HG03025 (cell line): Measurements from ENCODE around the gene GPBAR1.

Experiments
- ATAC-seq: cut with Tn5 transposase; IDR thresholded peaks from one replicate; pipeline ENCODE4 v1.9.1; 2021; ENCODE audit warnings: mild to moderate bottlenecking, moderate library complexity; ENCODE audit not compliant: unreplicated experiment, low FRiP score

GPBAR1 gene, protein sequence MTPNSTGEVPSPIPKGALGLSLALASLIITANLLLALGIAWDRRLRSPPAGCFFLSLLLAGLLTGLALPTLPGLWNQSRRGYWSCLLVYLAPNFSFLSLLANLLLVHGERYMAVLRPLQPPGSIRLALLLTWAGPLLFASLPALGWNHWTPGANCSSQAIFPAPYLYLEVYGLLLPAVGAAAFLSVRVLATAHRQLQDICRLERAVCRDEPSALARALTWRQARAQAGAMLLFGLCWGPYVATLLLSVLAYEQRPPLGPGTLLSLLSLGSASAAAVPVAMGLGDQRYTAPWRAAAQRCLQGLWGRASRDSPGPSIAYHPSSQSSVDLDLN

DNA sequence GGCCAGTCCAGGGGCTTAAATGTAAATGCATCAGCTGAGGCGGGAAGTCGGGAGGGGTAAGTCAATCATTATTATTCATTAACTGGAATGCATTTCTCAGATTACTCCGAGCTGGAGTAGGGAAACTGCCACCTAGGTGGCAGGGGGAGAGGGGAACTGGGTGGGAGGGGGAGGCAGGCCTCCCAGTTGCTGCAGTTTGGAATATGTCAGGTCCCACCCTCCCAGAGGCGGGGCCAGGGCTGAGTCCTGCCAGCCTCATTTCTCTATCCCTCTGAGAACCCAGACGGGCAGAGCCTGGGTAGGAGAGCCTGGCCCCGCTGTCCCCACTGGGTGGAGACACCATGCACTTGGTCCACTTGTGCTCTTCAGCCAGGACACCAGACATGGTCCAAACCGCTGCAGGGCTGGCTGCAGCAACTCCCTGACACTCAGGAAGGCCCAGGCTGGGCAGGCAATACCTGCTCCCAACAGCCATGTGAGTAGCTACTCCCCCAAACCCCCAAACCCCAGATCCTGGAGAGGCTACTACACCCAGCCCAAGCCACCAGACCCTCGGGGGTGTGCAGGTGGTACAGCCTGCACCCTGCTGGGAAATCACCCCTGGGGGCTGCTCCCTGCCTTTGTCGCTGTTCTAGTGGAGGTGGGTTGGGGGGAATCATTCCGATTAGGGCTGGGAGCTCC, at the start of gene GPBAR1:
TSS of gene GPBAR1 (plus strand) at position 274 of the 681 bp plus-strand sequence. CDS start 1,710 bp downstream, outside the sequence.
- no peak for ATAC-seq

DNA sequence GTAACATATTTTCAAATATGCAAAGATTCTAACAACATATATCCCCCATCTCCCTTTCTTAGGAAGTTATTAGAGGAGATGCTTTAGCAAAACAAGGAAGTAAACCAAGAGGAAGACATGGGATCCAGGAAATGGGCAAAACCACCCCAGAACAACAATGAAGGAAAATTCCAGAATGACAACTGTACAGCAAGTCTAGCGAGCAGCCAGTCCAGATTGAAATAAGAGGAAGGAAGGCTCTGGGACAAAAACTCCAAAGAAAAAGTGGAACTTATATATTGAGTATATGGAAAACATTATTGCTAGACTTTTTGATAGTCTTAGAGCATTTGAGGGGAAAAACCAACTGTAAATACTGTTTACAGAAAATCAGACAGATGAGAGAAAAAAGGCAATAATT, 46.7 kb upstream of the GPBAR1 start:
- no peak for ATAC-seq

DNA sequence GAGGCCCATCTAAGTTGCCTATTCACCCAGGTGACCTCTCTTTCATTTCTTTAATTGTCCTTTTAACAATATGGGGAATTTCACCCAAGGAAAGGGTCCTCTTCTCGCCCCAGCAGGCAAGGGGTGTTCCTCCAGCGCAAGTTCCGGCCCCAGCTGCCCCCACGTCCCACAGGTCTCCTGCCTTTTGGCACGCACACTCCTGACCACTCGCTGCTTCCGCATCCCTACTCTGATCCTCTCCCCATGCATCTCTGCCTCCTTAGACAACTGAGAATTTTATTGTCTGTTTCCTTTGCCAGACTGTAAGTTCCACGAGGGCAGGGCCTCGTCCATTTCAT, 44.5 kb upstream of the GPBAR1 start:
- ATAC-seq, result no peak

DNA sequence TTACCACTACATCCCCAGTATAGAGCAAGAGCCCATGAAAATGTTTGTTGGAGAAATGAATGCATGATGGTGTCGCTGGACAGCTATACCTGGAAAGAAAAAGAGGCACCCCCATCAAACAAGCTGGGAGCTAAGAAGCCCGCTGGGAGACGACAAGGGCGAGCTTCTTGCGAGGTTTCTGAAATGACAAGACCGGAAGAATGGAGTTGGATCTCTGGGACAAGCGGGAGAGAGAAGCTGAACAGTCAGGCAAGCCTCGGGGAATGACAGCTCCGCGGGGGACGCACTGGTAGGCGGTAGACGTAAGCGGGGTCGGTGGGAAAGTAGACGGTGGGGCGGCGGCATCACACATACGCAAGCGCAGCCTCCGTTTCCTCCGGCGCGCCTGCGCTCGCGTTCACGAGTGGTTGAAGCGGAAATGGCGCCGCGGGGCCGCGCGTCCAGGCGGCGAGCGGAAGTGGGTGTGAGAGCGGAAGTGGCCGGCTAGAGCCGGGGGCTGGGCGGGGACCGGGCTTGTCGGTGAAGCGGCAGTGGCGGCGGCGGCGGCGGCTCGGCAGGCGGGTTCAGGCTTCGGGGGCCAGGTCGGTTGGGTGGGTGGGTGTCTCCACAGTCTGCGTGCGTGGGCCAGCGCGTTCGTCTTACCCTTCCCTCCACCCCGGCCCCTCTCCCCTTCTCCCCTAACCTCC, 44.0 kb upstream of the GPBAR1 start, which contains the start of gene ARPC2:
TSS of gene ARPC2 (plus strand) at position 516 of the 686 bp plus-strand sequence. CDS start 282 bp downstream, outside the sequence.
- peak; percentile 75 for ATAC-seq

DNA sequence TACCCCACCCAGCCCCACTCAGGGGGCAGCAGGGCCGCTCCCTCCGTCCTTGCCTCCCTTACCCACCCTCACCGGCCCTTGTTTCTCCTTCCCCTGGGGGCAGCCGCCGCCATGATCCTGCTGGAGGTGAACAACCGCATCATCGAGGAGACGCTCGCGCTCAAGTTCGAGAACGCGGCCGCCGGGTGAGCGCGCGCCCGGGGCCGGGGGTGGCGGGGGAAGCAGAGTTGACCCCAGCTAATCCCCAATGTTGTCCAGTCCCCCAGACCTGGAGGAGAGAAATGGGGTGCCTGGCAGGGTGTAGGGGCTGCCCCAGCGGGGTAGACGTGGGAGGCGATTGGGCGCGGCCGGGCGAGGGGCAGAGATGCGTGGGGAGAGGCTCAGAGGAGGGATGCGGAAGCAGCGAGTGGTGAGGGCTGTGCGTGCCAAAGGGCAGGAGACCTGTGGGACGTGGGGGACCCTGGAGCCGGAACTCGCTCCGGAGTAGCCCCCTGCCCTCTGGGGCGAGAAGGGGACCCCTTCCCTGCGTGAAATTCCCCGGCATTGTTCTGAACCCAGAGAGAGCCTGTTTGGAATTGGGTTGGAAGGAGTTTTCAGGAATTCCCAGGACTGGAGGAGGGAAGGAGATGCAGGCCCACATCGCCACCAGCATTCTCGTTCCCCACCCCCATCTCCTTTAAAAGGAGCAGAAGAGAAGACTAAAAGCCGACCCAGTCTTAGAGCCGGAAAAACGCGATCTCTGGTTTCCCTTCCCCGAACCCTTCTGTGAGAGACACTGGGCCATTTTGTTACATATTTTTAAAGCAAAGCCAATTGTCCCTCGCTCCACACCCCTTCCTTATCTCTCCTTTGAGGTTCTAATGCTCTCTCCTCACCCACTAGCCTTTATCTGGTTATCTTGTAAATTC, 43.2 kb upstream of the GPBAR1 start:
- ATAC-seq, result peak; percentile 36

DNA sequence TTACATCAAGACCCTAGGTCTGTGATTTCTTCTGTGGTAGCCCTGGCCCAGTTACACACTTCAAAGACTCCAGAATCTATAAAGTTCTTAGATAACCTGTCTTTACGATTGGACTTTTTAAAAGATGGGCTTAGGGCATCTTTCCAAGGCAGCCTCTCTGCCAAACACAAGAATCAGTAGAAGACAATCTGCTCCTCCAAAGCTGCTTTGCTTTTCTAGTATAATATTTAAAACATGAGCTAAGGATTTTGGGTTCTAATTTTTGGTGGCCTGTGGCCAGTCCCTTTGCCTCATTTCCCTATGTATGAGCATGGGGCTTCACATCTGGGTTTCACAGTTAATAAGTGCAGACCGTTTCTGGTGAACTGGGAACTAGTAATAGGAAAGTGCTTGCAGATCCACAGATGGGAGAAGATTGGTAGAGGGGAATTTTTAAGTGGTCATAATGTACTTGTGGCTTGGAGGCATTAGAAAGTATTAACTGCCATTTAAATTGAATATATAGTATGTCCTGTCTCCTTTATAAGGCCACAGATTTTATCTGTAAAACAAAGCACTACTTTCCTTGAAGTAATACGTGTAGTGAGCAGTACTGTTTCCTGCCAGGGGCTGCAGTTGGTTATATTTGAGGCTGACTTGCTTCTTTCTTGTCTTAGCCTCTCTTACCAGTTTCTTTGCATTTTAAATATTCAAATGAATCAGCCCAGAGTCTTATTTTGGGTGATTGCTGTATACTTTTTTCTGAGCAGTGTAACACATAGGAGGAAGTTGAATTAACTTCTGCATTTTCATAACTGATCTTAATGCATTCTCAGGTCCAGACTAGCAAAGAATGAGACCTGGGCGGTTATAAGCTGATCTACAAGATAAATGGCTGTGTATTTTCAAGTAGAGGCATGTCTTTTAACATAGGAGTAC, 42.3 kb upstream of the GPBAR1 start:
- ATAC-seq, result peak; percentile 38

DNA sequence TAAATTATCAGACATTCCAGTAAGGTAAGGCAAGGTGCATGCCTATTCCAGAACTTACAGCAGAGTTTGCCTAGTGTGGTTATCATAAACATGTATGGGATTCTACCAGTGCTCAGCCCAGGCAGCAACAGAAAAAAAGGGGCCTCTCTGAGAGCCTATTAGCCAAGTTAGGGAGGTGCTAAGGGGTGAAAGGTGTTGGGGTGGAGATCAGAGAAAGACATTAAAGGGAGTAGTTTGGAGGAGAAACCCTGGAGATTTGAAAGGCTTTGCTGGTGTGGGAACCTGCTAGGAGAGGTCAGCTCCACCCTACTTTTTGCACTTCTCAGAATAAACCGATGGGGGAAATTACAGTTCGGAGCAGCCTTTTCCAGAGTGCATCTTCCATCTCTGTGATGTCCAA, 40.9 kb upstream of the GPBAR1 start:
- no peak for ATAC-seq

DNA sequence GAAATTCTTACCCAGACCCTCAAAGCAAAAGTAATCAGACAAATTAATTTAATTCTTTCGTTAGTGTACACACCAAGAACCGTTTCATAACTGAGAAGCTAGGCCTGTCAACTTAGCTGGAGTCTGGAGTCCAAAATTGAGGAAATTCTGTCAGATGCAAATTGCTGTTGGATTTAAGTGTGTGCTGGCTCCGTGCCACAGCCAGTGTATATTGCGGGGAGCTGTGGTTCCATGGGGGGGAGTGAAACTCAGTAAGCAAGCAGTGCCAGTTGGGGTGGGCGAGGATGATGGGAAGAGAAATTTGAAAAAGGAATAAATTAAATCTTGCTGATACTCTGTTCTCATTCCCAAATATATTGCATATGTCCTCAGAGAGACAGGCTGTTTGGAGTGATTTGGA, 39.8 kb upstream of the GPBAR1 start:
- ATAC-seq, result no peak

DNA sequence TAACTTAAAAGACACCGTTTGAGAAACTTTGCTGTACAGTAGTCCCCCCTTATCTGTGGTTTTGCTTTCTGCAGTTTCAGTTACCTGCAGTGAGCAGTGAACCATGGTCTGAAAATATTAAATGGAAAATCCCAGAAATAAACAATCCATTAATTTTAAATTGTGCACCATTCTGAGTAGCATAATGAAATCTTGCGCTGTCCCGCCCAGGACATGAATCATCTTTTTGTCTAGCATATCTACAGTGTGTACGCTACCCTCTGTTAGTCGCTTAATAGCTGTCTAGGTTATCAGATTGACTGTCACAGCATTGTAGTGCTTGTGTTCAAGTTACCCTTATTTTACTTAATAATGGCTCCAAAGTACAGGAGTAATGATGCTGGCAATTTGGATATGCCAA, 37.8 kb upstream of the GPBAR1 start:
- ATAC-seq, result no peak

DNA sequence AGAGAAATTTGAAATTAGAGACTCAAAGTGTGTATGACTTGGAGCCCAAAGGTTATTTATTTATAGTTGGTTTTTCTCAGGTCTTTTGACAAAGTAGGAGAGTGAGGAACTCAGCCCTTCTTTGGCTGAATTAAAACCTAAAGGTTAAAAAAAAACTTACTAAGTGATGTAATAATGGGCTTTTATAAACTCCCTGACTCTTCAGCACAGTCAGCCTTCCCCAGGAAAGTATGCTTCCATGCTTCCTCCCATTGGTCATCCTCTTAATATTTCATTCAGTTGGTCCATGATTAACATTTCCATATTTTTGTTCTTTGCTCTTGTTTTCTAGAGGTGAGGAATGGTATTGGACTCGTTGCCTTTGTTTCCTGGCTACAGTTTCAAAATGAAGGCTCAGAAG, 36.6 kb upstream of the GPBAR1 start:
- no peak for ATAC-seq

DNA sequence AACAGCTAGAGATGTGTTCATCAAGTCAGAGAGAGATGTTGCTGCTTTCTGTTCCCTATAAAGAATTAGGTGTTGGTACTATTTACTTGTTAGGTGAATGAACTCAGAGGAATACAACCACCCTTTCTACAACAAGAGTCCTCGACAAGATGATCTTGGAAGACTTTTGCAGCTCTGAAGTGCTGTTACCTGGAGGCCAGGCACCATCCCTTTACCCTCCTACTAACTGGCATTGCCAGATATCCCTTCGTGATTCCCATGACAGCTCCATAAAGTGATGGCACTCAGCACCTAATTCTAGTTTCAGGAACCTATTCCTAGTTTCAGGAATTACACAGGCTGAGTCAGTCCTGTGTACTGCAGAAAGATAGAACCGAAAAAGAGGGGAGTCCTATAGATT, 33.9 kb upstream of the GPBAR1 start:
- ATAC-seq, result no peak

DNA sequence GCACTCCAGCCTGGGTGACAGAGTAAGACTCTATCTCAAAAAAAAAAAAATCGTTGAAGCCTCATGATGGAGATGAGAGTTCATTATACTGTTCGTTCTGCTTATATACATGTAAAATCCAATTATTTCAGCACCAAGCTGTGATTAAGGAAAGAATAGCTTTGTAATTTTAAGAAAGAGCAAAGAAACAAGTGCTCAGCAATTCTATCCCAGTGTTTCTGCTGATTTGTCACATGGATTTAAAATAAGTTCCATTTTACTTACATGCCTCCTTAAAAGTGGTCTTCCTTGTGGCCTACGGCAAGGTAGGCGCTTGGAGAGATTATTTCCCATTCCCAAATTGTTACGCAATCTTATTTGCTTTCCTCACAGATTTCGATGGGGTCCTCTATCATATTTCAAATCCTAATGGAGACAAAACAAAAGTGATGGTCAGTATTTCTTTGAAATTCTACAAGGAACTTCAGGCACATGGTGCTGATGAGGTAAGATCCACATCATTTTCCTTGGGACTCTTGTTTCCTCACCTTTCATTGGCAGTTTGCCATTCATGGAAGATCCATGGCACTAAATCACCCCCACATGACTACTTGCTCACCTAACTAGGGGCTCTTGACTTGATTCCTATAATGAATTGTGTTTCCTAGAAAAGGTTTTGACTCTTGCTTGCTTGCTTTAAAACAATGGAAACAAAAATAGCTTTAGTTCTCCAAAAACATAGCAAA, 32.3 kb upstream of the GPBAR1 start:
- ATAC-seq, result no peak

DNA sequence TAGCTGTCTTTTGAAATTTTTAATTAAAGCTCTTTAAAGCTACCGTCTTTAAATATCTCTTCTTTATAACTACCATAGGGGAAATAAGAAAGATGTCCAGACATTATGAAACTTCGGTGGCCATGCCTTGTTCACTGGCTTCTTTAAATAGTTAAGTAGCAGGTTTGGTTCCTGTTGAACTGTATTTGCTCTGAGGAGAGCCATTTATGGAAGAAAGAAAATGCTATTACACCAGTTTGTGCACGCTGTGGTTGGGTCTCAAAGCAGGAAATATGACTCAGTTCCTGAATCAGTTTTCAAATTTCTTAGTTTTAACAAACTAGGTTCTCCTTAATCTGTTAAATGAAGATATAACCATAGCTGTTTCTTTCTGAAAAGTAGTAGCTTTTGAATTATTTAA, 31.6 kb upstream of the GPBAR1 start:
- peak; percentile 82 for ATAC-seq

DNA sequence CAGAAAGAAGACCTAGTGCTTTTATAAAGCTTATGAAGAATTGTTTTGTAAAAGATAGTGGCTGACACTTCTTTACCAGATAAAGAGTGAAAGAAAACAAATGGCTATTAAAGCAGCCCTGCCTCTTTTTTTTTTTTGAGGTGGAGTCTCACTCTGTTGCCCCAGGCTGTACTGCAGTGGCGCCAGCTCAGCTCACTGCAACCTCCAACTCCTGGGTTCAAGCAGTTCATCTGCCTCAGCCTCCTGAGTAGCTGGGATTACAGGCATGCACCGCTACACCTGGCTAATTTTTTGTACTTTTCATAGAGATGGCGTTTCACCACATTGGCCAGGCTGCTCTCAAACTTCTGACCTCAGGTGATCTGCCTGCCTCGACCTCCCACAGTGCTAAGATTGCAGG, 31.0 kb upstream of the GPBAR1 start:
- ATAC-seq, result no peak

DNA sequence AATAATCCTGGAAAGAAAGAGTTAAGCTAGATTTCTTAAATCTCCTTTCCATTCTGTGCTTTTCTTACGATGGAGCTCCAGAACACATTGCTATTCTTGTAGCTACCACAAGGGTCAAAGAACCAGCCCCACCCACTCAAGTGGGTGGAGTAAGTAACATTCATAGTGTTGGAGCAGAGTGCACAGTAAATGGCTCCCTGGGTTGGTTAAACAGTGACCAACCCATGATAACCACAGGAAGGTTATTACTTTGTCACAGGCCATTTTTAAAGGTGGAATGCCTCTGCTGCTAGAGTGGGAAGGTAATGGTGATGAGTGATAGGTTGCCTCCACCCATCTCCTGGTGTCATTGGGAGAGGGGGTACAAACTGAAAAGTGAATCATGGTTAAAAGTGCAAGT, 29.9 kb upstream of the GPBAR1 start:
- no peak for ATAC-seq

DNA sequence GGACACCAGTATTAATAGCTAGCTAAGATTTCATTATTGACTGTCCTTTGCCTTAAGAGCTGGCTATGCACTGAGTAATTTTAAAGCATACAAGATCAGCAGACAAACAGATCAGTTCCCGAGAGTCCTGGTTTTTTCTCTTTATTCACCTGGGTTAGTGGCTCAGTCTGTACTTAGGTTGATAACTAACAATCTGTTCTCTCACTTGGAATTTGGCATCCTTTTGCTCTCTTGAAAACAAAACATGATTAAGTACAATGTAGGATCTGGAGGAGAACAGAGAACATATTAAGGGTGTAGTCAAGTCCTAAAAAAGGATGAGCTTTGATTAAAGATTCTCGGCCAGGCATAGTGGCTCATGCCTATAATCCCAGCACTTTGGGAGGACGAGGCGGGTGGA, 27.3 kb upstream of the GPBAR1 start:
- ATAC-seq, result no peak

DNA sequence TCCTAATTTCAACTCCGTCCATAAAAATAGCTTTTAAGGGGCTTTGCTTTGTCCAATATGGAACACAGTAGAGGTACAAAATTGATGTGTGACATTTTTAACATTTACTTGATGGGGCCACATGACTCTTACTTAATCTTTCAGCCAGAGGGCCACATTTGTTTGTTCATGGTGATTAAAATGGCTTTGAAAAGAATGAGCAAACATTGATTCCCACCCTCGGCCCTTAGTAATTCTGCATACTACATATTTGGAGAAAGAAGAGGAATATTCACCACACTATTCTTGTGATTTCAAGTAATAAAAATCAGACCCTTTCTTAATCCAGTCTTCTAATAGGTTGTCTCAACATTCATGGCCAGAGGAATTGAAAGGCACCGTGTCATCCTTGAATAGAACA, 26.3 kb upstream of the GPBAR1 start:
- ATAC-seq, result no peak

DNA sequence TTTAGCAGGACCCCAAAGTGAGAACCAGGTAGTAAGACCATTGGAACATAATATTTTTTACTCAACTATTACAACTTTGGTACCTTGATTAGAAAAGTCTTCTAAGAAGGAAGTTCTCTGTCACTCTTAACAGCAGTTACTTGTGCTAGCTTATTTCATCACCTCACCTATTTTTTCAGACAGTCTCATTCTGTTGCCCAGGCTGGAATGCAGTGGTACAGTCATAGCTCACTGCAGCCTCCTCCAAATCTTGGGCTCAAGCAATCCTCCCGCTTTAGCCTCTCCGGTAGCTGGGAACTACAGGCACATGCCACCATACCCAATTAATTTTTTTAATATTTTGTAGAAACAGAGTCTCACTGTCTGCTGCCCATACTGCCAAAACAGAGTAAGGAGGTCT, 25.8 kb upstream of the GPBAR1 start:
- no peak for ATAC-seq

DNA sequence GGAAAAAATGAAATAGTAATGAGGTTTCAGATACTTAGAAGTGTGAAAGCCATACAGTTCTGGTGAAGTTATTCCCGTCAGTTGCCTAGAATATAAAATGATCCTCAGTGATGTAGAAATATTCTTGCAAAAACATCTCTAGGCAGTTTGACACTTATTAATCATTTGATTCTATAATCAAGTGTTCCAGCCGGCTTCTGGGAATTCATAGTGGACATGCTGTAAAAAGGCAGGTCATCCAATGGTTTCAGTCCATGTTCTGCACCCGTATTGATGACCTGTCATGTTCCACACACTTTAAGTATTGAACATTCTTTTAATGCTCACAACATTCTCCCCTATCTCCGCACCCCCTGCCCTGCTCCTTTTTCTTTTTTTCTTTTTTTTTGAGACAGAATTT, 24.0 kb upstream of the GPBAR1 start:
- ATAC-seq, result no peak
